HG02885 (cell line): ENCODE measurements around the gene SKA2.
"Not testable (repeated sequence)": the region's sequence is repeated elsewhere in the genome, so short reads cannot be mapped to it uniquely, and the experiment has no call there.

Source experiments
- ATAC-seq: cut with Tn5 transposase; IDR thresholded peaks from one replicate; pipeline ENCODE4 v1.9.1; 2021; ENCODE audit warnings: mild to moderate bottlenecking; ENCODE audit not compliant: unreplicated experiment, poor library complexity

SKA2 gene

GRCh38 chr17:59154721-59155438 lies at the start of gene SKA2:
Gene SKA2, minus strand, starts transcription at chr17:59155186. Its CDS starts 23 bp downstream, at chr17:59155163.
- peak; percentile 83 for ATAC-seq

GRCh38 chr17:59202320-59202719 lies 47.3 kb upstream of the SKA2 start:
- ATAC-seq: no peak

GRCh38 chr17:59199398-59199797 lies 44.4 kb upstream of the SKA2 start:
- no peak for ATAC-seq

GRCh38 chr17:59193336-59193862 lies 38.4 kb upstream of the SKA2 start:
- ATAC-seq: no peak

- ATAC-seq: no peak
Measured at GRCh38 chr17:59190806-59191205, 35.8 kb upstream of the SKA2 start.

- ATAC-seq: no peak
Measured at GRCh38 chr17:59186850-59187249, 31.9 kb upstream of the SKA2 start.

- no peak for ATAC-seq
Measured at GRCh38 chr17:59185997-59186396, 31.0 kb upstream of the SKA2 start.

GRCh38 chr17:59181481-59181880 lies 26.5 kb upstream of the SKA2 start:
- ATAC-seq: no peak

- ATAC-seq: no peak
Measured at GRCh38 chr17:59180626-59181025, 25.6 kb upstream of the SKA2 start.

GRCh38 chr17:59179601-59180000 lies 24.6 kb upstream of the SKA2 start:
- ATAC-seq: not testable (repeated sequence)

- no peak for ATAC-seq
Measured at GRCh38 chr17:59178266-59178985, 23.4 kb upstream of the SKA2 start.

GRCh38 chr17:59175076-59175475 lies 20.1 kb upstream of the SKA2 start:
- no peak for ATAC-seq

- ATAC-seq: no peak
Measured at GRCh38 chr17:59174671-59175070, 19.7 kb upstream of the SKA2 start.

GRCh38 chr17:59172436-59173004 lies 17.5 kb upstream of the SKA2 start:
- no peak for ATAC-seq

GRCh38 chr17:59167571-59168001 lies 12.6 kb upstream of the SKA2 start:
- no peak for ATAC-seq

- ATAC-seq: no peak
Measured at GRCh38 chr17:59165933-59166342, 11.0 kb upstream of the SKA2 start.

GRCh38 chr17:59161477-59161876 lies 6.5 kb upstream of the SKA2 start:
- no peak for ATAC-seq

GRCh38 chr17:59160157-59161025 lies 5.4 kb upstream of the SKA2 start:
- no peak for ATAC-seq

- peak; percentile 89 for ATAC-seq
Measured at GRCh38 chr17:59155439-59156177, 622 bp upstream of the SKA2 start, which contains the start of gene PRR11. Gene PRR11, plus strand, starts transcription at chr17:59155746. Its CDS starts 14,007 bp downstream, at chr17:59169753.
